ENCODE data around the gene NF2. TPM values are rescaled to one million over a fixed set of nuclear protein-coding genes. Genes with fewer than 3 reads are reported as not detected.

NF2 gene
- total and polyA plus RNA-seq, 2 experiments from 2014 or later: 14.4 to 54.5 TPM

DNA sequence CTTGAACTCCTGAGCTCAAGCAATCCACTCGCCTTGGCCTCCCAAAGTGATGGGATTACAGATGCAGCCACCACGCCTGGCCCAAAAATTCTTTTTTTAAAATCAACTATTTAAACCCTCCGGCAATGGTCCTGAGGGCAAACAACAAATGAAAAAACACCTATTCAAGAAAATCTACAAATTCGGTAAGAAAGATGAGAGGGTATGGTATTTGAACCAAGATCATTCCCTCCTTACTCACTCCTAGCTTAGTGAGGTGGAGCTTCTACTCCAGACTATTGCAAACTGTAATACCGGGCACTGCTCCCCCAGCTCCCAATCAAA is 2.1 kb downstream of the NF2 start:
- Mint-ChIP-seq H3K27me3 (ENCODE audit: insufficient read depth, low read depth, poor library complexity) (peaks cover 10% of the 10 kb centered on the region), H3K36me3 (ENCODE audit: low read depth) (no peaks in the 10 kb centered on the region), H3K4me3 (no peak overlapping the region)

DNA sequence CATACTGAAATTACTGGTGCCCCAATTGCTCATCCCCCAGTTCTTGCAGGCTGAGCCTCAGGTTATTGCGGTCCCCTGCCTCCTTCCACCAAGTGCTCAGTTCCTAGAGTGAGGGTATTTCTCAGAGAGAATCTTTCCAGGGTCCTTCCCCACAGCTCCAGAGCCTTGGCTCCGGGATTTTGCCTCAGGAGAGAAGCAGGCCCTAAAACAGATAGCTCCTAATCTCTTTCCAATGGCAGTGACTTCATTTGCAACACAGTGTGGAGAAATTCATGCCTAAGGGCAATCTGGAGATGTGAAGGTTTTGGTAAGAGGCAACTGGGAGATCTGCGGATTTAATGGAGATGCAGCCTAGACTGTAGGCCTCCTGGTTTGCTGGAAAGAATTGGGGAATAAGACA is 2.9 kb downstream of the NF2 start:
- Mint-ChIP-seq H3K4me3 (no peak overlapping the region), H3K4me1 (peaks cover 14% of the 10 kb centered on the region; the same call in 2 of the 3 replicates), H3K36me3 (ENCODE audit: low read depth) (no peaks in the 10 kb centered on the region), H3K9me3 (peaks cover 2% of the 10 kb centered on the region; the same call in 1 of the 3 replicates), H3K27me3 (ENCODE audit: insufficient read depth, low read depth, poor library complexity) (peaks cover 10% of the 10 kb centered on the region), H3K27ac (no peak overlapping the region)
- peaks cover 71% of the 10 kb centered on the region for H3K79me2 ChIP-seq (replicated peaks; ENCODE audit: insufficient read depth)
- H3K4me3 ChIP-seq: peak overlapping the region; percentile 32; the same call in 1 of the 2 replicates
- peak overlapping the region; percentile 45; the same call in 1 of the 2 replicates for H3K27ac ChIP-seq (ENCODE audit: low read depth)
- ATAC-seq (no peak), DNase-seq (ENCODE audit: low spot score) (peak; percentile 42)
- no peaks in the 10 kb centered on the region for H3K9me2 ChIP-seq (ENCODE audit: insufficient read depth)
- no peaks in the 10 kb centered on the region; the same call in 1 of the 2 replicates for H3K36me3 ChIP-seq (ENCODE audit: insufficient read depth)
- H4K20me1 ChIP-seq (replicated peaks; ENCODE audit: insufficient read depth): peaks cover 27% of the 10 kb centered on the region
- H3K4me1 ChIP-seq (ENCODE audit: insufficient read depth): peaks cover 26% of the 10 kb centered on the region
- TF ChIP-seq STAT1 (IDR thresholded peaks at IDR 0.05; ENCODE audit: unreplicated experiment) (no peak), ZNF331 (CRISPR knock-in tag; IDR thresholded peaks at IDR 0.05; ENCODE audit: low read depth) (no peak), NANOG (IDR thresholded peaks at IDR 0.05; ENCODE audit: borderline replicate concordance) (no peak), CTCF (conservative IDR thresholded peaks at IDR 0.05; ENCODE audit: low read depth in 2 of 2) (no peak)
- no peak overlapping the region for H2AFZ ChIP-seq
- peaks cover 5% of the 10 kb centered on the region; the same call in 1 of the 2 replicates for H3F3A ChIP-seq (replicated peaks; ENCODE audit: low read depth)
- no peaks in the 10 kb centered on the region for H3K27me3 ChIP-seq (ENCODE audit: insufficient read depth)
- H3K4me2 ChIP-seq: peak overlapping the region; percentile 66

More for the DNA sequence above, 2.1 kb downstream of the NF2 start:
- Histone ChIP-seq H4K20me1 (replicated peaks; ENCODE audit: insufficient read depth) (peaks cover 26% of the 10 kb centered on the region), H3K36me3 (ENCODE audit: insufficient read depth) (no peaks in the 10 kb centered on the region; the same call in 1 of the 2 replicates), H3K79me2 (replicated peaks; ENCODE audit: insufficient read depth) (peaks cover 62% of the 10 kb centered on the region), H3K27ac (ENCODE audit: low read depth) (no peak overlapping the region), H3K9me2 (ENCODE audit: insufficient read depth) (no peaks in the 10 kb centered on the region), H2AFZ (no peak overlapping the region), H3K27me3 (ENCODE audit: insufficient read depth) (no peaks in the 10 kb centered on the region), H3F3A (replicated peaks; ENCODE audit: low read depth) (peaks cover 5% of the 10 kb centered on the region; the same call in 1 of the 2 replicates), H3K4me2 (peak overlapping the region; percentile 66), H3K4me1 (ENCODE audit: insufficient read depth) (peaks cover 26% of the 10 kb centered on the region), H3K4me3 (no peak overlapping the region)
- no peak overlapping the region for H3K27ac Mint-ChIP-seq
- H3K9me3 Mint-ChIP-seq: peaks cover 2% of the 10 kb centered on the region; the same call in 1 of the 3 replicates
- no peak for ATAC-seq
- no peak for DNase-seq (ENCODE audit: low spot score)
- peaks cover 14% of the 10 kb centered on the region; the same call in 2 of the 3 replicates for H3K4me1 Mint-ChIP-seq
- TF ChIP-seq POLR2AphosphoS5 (IDR thresholded peaks at IDR 0.05; ENCODE audit: low read depth): no peak

GRCh38 chr22:29607426-29607825 is 4.0 kb downstream of the NF2 start:
- no peak overlapping the region for H3K27ac ChIP-seq (ENCODE audit: low read depth)
- no peak overlapping the region for H3K4me3 Mint-ChIP-seq
- peaks cover 82% of the 10 kb centered on the region for H3K79me2 ChIP-seq (replicated peaks; ENCODE audit: insufficient read depth)

More at GRCh38 chr22:29607426-29607825, 4.0 kb downstream of the NF2 start:
- H3K4me1 Mint-ChIP-seq: peaks cover 14% of the 10 kb centered on the region; the same call in 2 of the 3 replicates
- ATAC-seq: no peak
- TF ChIP-seq ZNF114 (CRISPR knock-in tag; IDR thresholded peaks at IDR 0.05) (no peak), CTCF (conservative IDR thresholded peaks at IDR 0.05; ENCODE audit: low read depth in 2 of 2) (no peak), NANOG (IDR thresholded peaks at IDR 0.05; ENCODE audit: borderline replicate concordance) (no peak), ZNF331 (CRISPR knock-in tag; IDR thresholded peaks at IDR 0.05; ENCODE audit: low read depth) (no peak), EZH2 (IDR thresholded peaks at IDR 0.05; ENCODE audit: low read depth, unreplicated experiment) (no peak), CREB1 (CRISPR knock-in tag; IDR thresholded peaks at IDR 0.05; ENCODE audit: low read depth) (no peak)
- TF ChIP-seq, protein P1, sequence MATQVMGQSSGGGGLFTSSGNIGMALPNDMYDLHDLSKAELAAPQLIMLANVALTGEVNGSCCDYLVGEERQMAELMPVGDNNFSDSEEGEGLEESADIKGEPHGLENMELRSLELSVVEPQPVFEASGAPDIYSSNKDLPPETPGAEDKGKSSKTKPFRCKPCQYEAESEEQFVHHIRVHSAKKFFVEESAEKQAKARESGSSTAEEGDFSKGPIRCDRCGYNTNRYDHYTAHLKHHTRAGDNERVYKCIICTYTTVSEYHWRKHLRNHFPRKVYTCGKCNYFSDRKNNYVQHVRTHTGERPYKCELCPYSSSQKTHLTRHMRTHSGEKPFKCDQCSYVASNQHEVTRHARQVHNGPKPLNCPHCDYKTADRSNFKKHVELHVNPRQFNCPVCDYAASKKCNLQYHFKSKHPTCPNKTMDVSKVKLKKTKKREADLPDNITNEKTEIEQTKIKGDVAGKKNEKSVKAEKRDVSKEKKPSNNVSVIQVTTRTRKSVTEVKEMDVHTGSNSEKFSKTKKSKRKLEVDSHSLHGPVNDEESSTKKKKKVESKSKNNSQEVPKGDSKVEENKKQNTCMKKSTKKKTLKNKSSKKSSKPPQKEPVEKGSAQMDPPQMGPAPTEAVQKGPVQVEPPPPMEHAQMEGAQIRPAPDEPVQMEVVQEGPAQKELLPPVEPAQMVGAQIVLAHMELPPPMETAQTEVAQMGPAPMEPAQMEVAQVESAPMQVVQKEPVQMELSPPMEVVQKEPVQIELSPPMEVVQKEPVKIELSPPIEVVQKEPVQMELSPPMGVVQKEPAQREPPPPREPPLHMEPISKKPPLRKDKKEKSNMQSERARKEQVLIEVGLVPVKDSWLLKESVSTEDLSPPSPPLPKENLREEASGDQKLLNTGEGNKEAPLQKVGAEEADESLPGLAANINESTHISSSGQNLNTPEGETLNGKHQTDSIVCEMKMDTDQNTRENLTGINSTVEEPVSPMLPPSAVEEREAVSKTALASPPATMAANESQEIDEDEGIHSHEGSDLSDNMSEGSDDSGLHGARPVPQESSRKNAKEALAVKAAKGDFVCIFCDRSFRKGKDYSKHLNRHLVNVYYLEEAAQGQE (IDR thresholded peaks at IDR 0.05; ENCODE audit: unreplicated experiment): no peak
- H4K20me1 ChIP-seq (replicated peaks; ENCODE audit: insufficient read depth): peaks cover 27% of the 10 kb centered on the region
- no peaks in the 10 kb centered on the region; the same call in 1 of the 2 replicates for H3K36me3 ChIP-seq (ENCODE audit: insufficient read depth)
- H2AFZ ChIP-seq: no peak overlapping the region
- no peak overlapping the region for H3K27ac Mint-ChIP-seq
- no peaks in the 10 kb centered on the region for H3K9me2 ChIP-seq (ENCODE audit: insufficient read depth)
- peaks cover 5% of the 10 kb centered on the region; the same call in 1 of the 2 replicates for H3F3A ChIP-seq (replicated peaks; ENCODE audit: low read depth)
- H3K4me1 ChIP-seq (ENCODE audit: insufficient read depth): peaks cover 26% of the 10 kb centered on the region
- H3K9me3 Mint-ChIP-seq: peaks cover 2% of the 10 kb centered on the region; the same call in 1 of the 3 replicates
- no peak overlapping the region for H3K4me3 ChIP-seq
- no peaks in the 10 kb centered on the region for H3K36me3 Mint-ChIP-seq (ENCODE audit: low read depth)
- no peak overlapping the region for H3K4me2 ChIP-seq
- peaks cover 10% of the 10 kb centered on the region for H3K27me3 Mint-ChIP-seq (ENCODE audit: insufficient read depth, low read depth, poor library complexity)
- DNase-seq (ENCODE audit: low spot score): no peak
- no peaks in the 10 kb centered on the region for H3K27me3 ChIP-seq (ENCODE audit: insufficient read depth)
